Measurements from ENCODE around the gene ZNF106. TPM values are rescaled to one million over a fixed set of nuclear protein-coding genes. Genes with fewer than 3 reads are reported as not detected.

ZNF106 gene
- total RNA-seq, 1 experiment from 2014 or later = 64.3 TPM

DNA sequence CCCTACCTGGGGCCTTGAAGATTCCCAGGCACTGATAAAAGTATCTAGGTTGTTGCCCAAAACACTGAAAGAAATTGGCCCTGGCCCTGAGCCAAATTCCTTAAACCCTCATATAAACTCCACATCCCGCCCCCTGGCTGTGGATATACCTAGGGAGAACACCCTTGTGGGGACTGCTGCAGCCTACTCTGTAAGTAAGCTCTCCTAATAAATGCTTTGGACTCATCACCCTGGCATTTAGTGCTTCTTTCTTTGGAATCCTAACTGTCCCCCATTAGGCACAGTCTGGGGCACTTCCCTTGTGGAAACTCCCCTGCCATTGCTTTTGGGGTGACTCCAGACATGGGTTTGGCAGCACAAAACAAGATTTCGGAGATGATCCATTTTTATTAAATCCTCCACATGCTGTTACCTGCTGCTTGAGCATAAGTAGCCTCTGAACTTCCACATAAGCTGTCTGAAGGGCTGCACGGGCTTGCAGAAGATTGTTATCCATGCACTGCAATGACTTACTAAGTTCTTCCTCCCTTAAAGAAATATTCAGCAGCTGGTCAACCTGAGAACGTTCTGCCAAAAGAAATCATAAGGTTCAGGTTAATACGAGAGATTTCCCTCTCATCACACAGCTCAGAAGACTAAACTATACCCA lies 46.4 kb downstream of the ZNF106 start:
- DNase-seq (ENCODE audit: low read depth, low spot score) (no peak), ATAC-seq (peak; percentile 48; the same call in 1 of the 2 replicates)
- CTCF ChIA-PET = no interaction called here
- no TSS peak for BruUV-seq (replicated peaks)
- intact Hi-C loops (cut with micrococcal nuclease; ENCODE audit: unreplicated experiment) = no loop called here
- H3K27ac ChIP-seq (ENCODE audit: low read length) = no peak overlapping the region
- in situ Hi-C loops (cut with HindIII; ENCODE audit: low pct_unique_long_range_greater_than_20kb, low sequenced_read_pairs) = no loop called here
- H3K27me3 ChIP-seq (ENCODE audit: control insufficient read depth, insufficient read depth, low read length) = no peaks in the 10 kb centered on the region
- H3K9me3 ChIP-seq (ENCODE audit: control insufficient read depth, insufficient read depth, low read depth, low read length) = no peaks in the 10 kb centered on the region
- POLR2A ChIA-PET = interaction anchor here (0.6 kb wide), 1 partner anchor 116 kb away, joined by 3 read pairs; no protein-coding TSS in a partner anchor
- H3K36me3 ChIP-seq (ENCODE audit: control insufficient read depth, insufficient read depth, low read length) = peaks cover 5% of the 10 kb centered on the region; the same call in 1 of the 2 replicates
- TF ChIP-seq POLR2AphosphoS5 (IDR thresholded peaks at IDR 0.05; ENCODE audit: low read depth, low read length) (no peak), TCF7L2 (IDR thresholded peaks at IDR 0.05; ENCODE audit: low read depth, low read length) (no peak), SIN3A (IDR thresholded peaks at IDR 0.05; ENCODE audit: borderline replicate concordance, insufficient read depth, low read depth, low read length) (no peak)
- TF ChIP-seq, protein P1, sequence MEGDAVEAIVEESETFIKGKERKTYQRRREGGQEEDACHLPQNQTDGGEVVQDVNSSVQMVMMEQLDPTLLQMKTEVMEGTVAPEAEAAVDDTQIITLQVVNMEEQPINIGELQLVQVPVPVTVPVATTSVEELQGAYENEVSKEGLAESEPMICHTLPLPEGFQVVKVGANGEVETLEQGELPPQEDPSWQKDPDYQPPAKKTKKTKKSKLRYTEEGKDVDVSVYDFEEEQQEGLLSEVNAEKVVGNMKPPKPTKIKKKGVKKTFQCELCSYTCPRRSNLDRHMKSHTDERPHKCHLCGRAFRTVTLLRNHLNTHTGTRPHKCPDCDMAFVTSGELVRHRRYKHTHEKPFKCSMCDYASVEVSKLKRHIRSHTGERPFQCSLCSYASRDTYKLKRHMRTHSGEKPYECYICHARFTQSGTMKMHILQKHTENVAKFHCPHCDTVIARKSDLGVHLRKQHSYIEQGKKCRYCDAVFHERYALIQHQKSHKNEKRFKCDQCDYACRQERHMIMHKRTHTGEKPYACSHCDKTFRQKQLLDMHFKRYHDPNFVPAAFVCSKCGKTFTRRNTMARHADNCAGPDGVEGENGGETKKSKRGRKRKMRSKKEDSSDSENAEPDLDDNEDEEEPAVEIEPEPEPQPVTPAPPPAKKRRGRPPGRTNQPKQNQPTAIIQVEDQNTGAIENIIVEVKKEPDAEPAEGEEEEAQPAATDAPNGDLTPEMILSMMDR (IDR thresholded peaks at IDR 0.05) = no peak
- TF ChIP-seq, protein P2, sequence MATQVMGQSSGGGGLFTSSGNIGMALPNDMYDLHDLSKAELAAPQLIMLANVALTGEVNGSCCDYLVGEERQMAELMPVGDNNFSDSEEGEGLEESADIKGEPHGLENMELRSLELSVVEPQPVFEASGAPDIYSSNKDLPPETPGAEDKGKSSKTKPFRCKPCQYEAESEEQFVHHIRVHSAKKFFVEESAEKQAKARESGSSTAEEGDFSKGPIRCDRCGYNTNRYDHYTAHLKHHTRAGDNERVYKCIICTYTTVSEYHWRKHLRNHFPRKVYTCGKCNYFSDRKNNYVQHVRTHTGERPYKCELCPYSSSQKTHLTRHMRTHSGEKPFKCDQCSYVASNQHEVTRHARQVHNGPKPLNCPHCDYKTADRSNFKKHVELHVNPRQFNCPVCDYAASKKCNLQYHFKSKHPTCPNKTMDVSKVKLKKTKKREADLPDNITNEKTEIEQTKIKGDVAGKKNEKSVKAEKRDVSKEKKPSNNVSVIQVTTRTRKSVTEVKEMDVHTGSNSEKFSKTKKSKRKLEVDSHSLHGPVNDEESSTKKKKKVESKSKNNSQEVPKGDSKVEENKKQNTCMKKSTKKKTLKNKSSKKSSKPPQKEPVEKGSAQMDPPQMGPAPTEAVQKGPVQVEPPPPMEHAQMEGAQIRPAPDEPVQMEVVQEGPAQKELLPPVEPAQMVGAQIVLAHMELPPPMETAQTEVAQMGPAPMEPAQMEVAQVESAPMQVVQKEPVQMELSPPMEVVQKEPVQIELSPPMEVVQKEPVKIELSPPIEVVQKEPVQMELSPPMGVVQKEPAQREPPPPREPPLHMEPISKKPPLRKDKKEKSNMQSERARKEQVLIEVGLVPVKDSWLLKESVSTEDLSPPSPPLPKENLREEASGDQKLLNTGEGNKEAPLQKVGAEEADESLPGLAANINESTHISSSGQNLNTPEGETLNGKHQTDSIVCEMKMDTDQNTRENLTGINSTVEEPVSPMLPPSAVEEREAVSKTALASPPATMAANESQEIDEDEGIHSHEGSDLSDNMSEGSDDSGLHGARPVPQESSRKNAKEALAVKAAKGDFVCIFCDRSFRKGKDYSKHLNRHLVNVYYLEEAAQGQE (IDR thresholded peaks at IDR 0.05; ENCODE audit: insufficient read depth in 1 of 2, low read depth in 2 of 2, low read length in 1 of 2) = no peak
- H3K4me1 ChIP-seq (ENCODE audit: control insufficient read depth, insufficient read depth, low read length) = no peaks in the 10 kb centered on the region
- no peak overlapping the region for H3K4me3 ChIP-seq (ENCODE audit: low read depth in 2 of 2, low read length in 2 of 2)

- BruUV-seq (replicated peaks) = no TSS peak
- ChIA-PET POLR2A (no interaction called here), CTCF (no interaction called here)
- DNase-seq (ENCODE audit: low read depth, low spot score) = no peak
- in situ Hi-C loops (cut with HindIII; ENCODE audit: low pct_unique_long_range_greater_than_20kb, low sequenced_read_pairs) = no loop called here
- no peak overlapping the region for H3K4me3 ChIP-seq (ENCODE audit: low read depth in 2 of 2, low read length in 2 of 2)
- intact Hi-C loops (cut with micrococcal nuclease; ENCODE audit: unreplicated experiment) = no loop called here
- H3K27ac ChIP-seq (ENCODE audit: low read length) = no peak overlapping the region
- no peak for ATAC-seq
- no peaks in the 10 kb centered on the region for H3K27me3 ChIP-seq (ENCODE audit: control insufficient read depth, insufficient read depth, low read length)
- TF ChIP-seq SIN3A (IDR thresholded peaks at IDR 0.05; ENCODE audit: borderline replicate concordance, insufficient read depth, low read depth, low read length) (no peak), TCF7L2 (IDR thresholded peaks at IDR 0.05; ENCODE audit: low read depth, low read length) (no peak), POLR2AphosphoS5 (IDR thresholded peaks at IDR 0.05; ENCODE audit: low read depth, low read length) (no peak)
- TF ChIP-seq, protein P2 (IDR thresholded peaks at IDR 0.05; ENCODE audit: insufficient read depth in 1 of 2, low read depth in 2 of 2, low read length in 1 of 2) = no peak
- TF ChIP-seq, protein P1 (IDR thresholded peaks at IDR 0.05) = no peak
- peaks cover 7% of the 10 kb centered on the region; the same call in 1 of the 2 replicates for H3K36me3 ChIP-seq (ENCODE audit: control insufficient read depth, insufficient read depth, low read length)
- no peaks in the 10 kb centered on the region for H3K9me3 ChIP-seq (ENCODE audit: control insufficient read depth, insufficient read depth, low read depth, low read length)
- H3K4me1 ChIP-seq (ENCODE audit: control insufficient read depth, insufficient read depth, low read length) = no peaks in the 10 kb centered on the region
Measured at GRCh38 chr15:42427429-42428223, 63.3 kb downstream of the ZNF106 start.
